Measurements from ENCODE around the gene NELL1. TPM values are rescaled to one million over a fixed set of nuclear protein-coding genes. Genes with fewer than 3 reads are reported as not detected.

Gene NELL1
- total RNA-seq, 1 experiment from 2014 or later: not detected

- DNase-seq (ENCODE audit: low spot score): no peak
These were observed 811.9 kb downstream of the NELL1 start for GRCh38 chr11:21481255-21481654.

DNA sequence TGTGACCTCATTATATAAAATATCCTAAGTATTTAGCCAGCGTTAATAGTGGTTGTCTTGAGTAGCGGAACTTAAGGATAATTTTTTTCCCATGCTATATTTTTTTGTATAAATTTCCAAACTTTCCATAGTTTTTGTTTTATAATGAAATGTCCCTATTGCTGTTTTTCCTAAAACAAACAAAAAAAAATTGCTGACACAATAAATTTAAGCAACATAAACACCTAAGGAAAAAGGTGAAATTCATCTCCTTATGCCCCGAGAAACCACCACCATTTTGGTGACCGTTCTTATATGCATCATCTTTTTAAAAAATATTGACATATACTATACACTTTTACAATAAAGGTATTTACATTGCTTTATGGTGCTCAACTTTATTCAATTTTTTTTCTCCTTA is 814.7 kb downstream of the NELL1 start:
- DNase-seq (ENCODE audit: low spot score): no peak

DNA sequence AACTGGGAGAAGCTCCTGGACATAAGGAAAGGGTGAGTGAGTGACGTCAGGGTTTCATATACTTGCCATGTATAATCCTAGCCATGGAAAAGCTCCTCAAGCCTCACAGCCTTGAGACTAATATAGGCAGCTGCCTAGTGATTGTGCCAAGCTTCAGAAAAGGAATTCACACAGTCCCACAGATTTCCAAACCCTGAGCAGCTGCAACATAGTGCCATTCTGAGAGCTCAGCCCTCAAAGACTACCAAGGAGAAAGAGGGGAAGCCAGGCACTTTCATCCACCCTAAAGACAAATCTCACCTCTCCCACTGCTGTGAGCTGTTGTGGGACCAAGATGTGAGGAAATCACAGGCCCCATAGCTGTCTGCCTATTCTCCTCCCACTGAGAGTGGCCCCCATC is 815.6 kb downstream of the NELL1 start:
- no peak for DNase-seq (ENCODE audit: low spot score)

GRCh38 chr11:21485426-21485825 is 816.0 kb downstream of the NELL1 start:
- no peak for DNase-seq (ENCODE audit: low spot score)

DNA sequence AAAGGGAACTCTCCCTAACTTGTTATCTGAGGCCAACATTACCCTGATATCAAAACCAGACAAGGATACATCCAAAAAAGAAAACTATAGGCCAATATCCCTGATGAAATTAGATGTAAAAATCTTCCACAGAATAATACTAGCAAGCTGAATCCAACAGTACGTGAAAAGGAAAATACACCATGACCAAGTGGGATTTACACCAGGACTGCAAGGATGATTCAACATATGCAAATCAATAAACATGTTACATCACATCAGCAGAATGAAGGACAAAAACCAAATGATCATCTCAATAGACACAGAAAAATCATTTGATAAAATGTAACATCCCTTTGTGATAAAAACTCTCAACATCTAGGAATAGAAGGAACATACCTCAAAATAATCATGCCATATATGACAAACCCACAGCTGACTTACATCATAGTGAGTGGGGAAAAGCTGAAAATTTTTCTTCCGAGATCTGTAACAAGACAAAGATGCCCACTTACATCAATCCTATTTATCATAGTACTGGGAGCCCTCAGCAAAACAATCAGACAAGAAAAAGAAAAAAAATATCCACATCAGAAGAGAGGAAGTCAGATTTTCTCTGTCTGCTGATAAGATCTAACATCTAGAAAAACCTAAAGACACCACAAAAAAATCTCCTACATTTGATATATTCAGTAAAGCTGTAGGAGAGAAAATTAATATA is 820.2 kb downstream of the NELL1 start:
- DNase-seq (ENCODE audit: low spot score): no peak

GRCh38 chr11:21492931-21493330 is 823.5 kb downstream of the NELL1 start:
- DNase-seq (ENCODE audit: low spot score): no peak

- no peak for DNase-seq (ENCODE audit: low spot score)
These were observed 825.6 kb downstream of the NELL1 start for GRCh38 chr11:21494946-21495345.

DNA sequence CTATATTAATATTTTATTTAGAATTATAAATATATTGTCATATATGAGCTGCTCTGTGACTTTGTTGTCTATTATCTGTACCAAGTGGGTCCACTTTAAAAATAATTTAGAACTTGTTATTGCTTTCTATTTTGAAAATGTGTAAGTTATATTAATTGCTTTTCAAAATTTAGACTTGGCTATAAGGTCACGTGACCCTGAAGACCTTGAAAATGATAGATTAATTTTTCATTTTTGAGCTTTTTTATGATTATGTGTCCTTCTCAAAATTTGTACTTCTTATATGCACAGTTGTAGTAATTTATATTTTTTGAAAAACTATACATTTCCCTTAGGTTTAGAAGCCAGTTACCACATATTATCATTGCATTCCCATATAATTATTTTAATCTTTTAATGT is 826.5 kb downstream of the NELL1 start:
- DNase-seq (ENCODE audit: low spot score): no peak

- DNase-seq (ENCODE audit: low spot score): no peak
These were observed 831.9 kb downstream of the NELL1 start for GRCh38 chr11:21501245-21501644.

DNA sequence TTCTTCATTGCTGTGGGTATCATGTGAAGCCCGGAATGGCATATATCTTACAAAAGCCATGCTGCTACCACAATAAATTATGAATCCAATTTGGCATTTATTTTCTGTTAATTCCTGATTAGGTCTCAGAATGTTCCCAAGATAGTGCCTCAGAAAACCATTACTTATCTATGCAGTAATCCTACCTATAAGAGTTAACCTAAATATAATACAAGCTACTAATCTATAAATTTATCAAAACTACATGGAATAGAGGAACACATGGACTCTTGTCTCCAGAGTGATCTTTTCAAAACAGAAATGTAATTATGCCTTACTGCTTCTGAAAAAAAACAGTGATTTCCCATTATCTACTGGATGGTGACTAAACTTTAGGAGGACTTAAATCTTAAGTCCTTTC is 835.7 kb downstream of the NELL1 start:
- DNase-seq (ENCODE audit: low spot score): no peak

GRCh38 chr11:21511835-21512440 is 842.6 kb downstream of the NELL1 start:
- DNase-seq (ENCODE audit: low spot score): peak; percentile 85

DNA sequence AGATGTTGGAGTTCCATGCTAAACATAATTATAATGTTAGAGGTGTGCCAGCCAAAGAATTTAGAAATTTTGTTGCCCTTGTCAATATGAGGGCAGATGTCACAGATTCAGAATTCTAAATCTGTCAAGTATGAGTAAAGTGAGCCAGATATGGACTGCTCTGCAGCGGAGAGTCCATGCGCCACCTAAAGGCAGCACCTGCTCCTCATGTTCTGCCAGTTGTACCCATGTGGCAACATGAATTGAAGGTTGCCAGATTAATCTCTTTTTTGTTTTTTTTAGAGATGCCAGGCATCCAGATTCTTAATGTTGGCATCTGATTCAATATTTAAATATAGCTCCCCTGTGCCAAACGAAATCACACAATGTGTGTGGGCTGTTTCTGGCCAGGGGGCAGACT is 844.9 kb downstream of the NELL1 start:
- peak; percentile 61 for DNase-seq (ENCODE audit: low spot score)

DNA sequence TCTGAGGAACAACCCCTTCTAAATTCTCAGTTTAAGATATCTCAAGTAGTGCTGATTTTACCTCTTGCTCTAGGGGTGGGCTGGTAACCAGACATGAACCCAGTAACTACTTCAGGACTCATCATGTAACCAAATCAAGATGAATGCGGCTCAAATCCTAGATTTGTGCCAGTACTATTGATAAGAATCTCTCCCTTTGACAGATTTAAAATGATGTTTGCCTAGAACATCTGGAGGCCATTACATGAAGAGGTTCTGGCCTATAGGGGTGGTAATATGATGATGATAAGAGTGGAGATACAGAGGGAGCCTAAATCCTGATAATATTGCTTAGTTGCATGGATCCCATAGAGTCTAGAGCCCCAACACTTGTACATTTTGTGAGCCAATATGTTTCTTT is 850.9 kb downstream of the NELL1 start:
- no peak for DNase-seq (ENCODE audit: low spot score)

- no peak for DNase-seq (ENCODE audit: low spot score)
These were observed 859.8 kb downstream of the NELL1 start for GRCh38 chr11:21529187-21529586.

DNA sequence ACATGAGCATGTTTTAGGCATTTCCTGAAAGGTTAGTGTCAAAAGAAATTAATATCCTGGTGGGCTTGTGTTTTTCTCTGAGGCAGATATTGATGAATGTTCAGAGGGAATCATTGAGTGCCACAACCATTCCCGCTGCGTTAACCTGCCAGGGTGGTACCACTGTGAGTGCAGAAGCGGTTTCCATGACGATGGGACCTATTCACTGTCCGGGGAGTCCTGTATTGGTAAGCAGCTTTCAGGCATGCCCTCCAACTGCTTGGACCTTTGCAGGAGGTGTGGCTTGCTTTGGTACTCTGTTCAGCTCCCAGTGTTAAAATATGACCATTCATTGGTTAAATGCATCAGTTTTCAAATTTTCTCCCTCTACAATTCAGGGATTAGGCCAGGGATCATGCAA is 864.9 kb downstream of the NELL1 start:
- no peak for DNase-seq (ENCODE audit: low spot score)

GRCh38 chr11:21537980-21538379 is 868.6 kb downstream of the NELL1 start:
- DNase-seq (ENCODE audit: low spot score): no peak

- DNase-seq (ENCODE audit: low spot score): no peak
These were observed 871.9 kb downstream of the NELL1 start for GRCh38 chr11:21541187-21541751.

GRCh38 chr11:21543901-21544300 is 874.5 kb downstream of the NELL1 start:
- no peak for DNase-seq (ENCODE audit: low spot score)

DNA sequence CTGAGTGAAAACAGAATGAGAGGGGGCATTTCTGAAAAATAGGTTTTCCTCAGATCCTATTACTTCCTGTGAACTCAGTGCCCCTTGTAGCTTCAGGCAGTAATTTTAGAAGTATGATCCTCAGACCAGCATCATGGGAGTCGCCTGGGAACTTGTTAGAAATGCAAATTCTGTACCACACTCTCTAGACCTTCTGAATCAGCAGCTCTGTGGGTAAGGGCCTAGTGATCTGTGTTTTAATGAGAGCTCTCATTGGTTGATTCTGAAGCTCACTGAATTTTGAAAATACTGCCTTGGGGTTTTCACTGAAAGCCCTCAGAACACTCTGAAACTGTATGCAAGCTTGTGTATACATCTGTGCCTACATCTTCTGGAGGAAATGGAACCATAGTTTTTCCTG is 876.3 kb downstream of the NELL1 start:
- no peak for DNase-seq (ENCODE audit: low spot score)

DNA sequence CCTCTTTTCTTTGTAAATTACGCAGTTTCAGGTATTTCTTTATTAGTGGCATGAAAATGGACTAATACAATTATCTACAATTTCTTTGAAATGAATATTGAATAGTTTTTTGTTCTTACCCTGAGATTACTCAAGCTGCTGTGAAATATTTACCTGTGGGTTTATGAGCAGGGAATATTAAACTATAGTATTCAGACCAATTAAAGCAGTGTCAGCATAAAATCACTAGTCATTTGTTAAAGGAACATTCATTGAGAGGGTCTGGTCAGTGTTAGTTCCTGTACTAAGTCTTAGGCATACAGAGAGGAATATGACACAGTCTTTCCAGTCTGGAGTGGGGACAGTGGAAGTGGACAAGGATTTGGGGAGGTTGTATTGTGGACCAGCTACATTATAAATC is 877.3 kb downstream of the NELL1 start:
- no peak for DNase-seq (ENCODE audit: low spot score)

GRCh38 chr11:21552911-21553310 is 883.5 kb downstream of the NELL1 start:
- DNase-seq (ENCODE audit: low spot score): peak; percentile 77

DNA sequence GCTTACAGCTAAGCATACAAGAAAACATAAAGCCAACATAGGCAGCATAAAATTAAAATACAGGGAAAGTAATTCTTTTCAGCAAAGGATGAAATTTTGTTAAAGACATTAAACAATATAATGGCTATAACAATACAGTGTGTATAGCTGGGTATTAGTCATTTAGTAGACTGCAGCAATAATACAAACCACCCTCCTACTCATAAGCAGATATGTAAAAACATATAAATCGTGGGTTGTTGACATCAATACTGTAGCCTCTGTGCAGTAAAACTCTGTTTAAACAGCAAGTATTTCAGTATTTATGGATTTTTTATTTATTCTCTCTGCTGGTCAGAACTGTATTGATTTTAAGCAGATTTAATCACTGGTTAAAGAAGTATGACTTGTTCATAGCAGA is 884.4 kb downstream of the NELL1 start:
- DNase-seq (ENCODE audit: low spot score): peak; percentile 6

- no peak for DNase-seq (ENCODE audit: low spot score)
These were observed 884.9 kb downstream of the NELL1 start for GRCh38 chr11:21554284-21554683.
